ENCODE data around the gene ADAR.

Gene ADAR

DNA sequence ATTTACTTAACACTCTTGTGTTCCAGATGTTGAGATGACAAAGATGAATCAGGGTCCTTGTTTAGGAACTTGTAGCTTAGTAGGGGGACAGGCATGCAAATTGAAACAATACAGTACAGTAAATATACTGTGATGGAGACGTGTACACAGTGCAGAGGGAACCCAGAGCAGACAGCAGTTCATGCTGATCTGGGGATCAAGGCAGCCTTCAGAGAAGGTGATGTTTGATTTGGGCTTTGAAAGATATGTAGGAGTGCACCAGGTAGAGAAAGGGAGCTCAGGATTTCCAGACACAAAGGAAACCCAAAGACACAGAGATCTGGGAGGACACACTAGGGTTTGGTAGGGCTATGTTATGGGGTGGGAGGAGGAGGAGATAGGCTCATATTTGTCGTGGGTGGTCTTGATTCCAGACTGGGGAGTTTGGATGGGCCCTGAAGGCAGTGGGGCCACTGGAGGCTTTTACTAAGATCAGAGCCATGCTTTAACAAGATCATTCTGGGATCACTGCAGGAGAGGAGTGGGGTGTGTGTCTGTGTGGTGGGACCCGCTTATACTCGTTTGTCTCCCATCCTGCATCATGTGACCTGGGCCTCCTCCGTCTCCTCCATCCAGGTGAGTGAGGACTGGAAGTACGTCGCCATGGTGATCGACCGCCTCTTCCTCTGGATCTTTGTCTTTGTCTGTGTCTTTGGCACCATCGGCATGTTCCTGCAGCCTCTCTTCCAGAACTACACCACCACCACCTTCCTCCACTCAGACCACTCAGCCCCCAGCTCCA, 32.6 kb downstream of the ADAR start:
- Histone ChIP-seq H4K91ac (ENCODE audit: low read length) (no peak overlapping the region), H3K4me3 (ENCODE audit: insufficient read depth in 1 of 2, low read depth in 1 of 2, low read length in 2 of 2) (no peak overlapping the region), H3K23ac (ENCODE audit: low read length in 2 of 2) (no peak overlapping the region), H3K9ac (ENCODE audit: low read length) (peak overlapping the region; percentile 19), H3K4ac (ENCODE audit: low read depth in 1 of 2, low read length in 2 of 2) (no peak overlapping the region), H3K4me2 (ENCODE audit: low read length, poor library complexity, severe bottlenecking) (no peak overlapping the region), H2AK5ac (ENCODE audit: low read length, severe bottlenecking) (no peak overlapping the region), H3K9me3 (ENCODE audit: control insufficient read depth, low read length) (no peaks in the 10 kb centered on the region), H2BK5ac (ENCODE audit: low read depth, low read length, poor library complexity, severe bottlenecking) (no peak overlapping the region), H2BK120ac (ENCODE audit: low read depth, low read length) (no peak overlapping the region), H2AFZ (ENCODE audit: low read depth, low read length) (no peak overlapping the region), H3K14ac (ENCODE audit: low read length in 2 of 2) (peak overlapping the region in 1 of 2 experiments; percentile 1), H2BK15ac (ENCODE audit: low read depth, poor library complexity, severe bottlenecking) (no peak overlapping the region), H2BK12ac (ENCODE audit: low read length in 2 of 2) (no peak overlapping the region), H3K36me3 (ENCODE audit: control insufficient read depth in 1 of 2, insufficient read depth in 2 of 2, low read depth in 1 of 2, low read length in 2 of 2) (peaks cover 29 to 40% of the 10 kb centered on the region in 2 experiments), H3K18ac (ENCODE audit: low read depth in 1 of 2, low read length in 2 of 2) (no peak overlapping the region), H3K4me1 (ENCODE audit: control insufficient read depth, insufficient read depth, low read depth, low read length) (no peaks in the 10 kb centered on the region), H3K79me1 (replicated peaks; ENCODE audit: low read length, poor library complexity, severe bottlenecking) (no peaks in the 10 kb centered on the region), H4K8ac (ENCODE audit: low read length) (no peak overlapping the region), H3K27me3 (ENCODE audit: control insufficient read depth in 1 of 2, insufficient read depth in 1 of 2, low read length in 2 of 2) (peaks cover 11 to 21% of the 10 kb centered on the region in 2 experiments), H3K27ac (ENCODE audit: low read length, poor library complexity, severe bottlenecking) (no peak overlapping the region)
- whole genome bisulfite sequencing, result 90% methylated on average over 10 of the region's 10 CpGs
- DNase-seq, result no peak

- H3K4me2 ChIP-seq (ENCODE audit: low read length, poor library complexity, severe bottlenecking), result no peak overlapping the region
- H3K9ac ChIP-seq (ENCODE audit: low read length), result peak overlapping the region; percentile 19
- no peaks in the 10 kb centered on the region for H3K9me3 ChIP-seq (ENCODE audit: control insufficient read depth, low read length)
- 31% methylated on average over 3 of the region's 7 CpGs for WGBS
- H3K27me3 ChIP-seq (ENCODE audit: control insufficient read depth in 1 of 2, insufficient read depth in 1 of 2, low read length in 2 of 2), result peaks cover 16 to 27% of the 10 kb centered on the region in 2 experiments
- H3K4ac ChIP-seq (ENCODE audit: low read depth in 1 of 2, low read length in 2 of 2), result no peak overlapping the region
- H3K23ac ChIP-seq (ENCODE audit: low read length in 2 of 2), result no peak overlapping the region
- no peak overlapping the region for H3K27ac ChIP-seq (ENCODE audit: low read length, poor library complexity, severe bottlenecking)
- peak overlapping the region in 1 of 2 experiments; percentile 1 for H3K14ac ChIP-seq (ENCODE audit: low read length in 2 of 2)
- peaks cover 23 to 34% of the 10 kb centered on the region in 2 experiments for H3K36me3 ChIP-seq (ENCODE audit: control insufficient read depth in 1 of 2, insufficient read depth in 2 of 2, low read depth in 1 of 2, low read length in 2 of 2)
- H3K4me1 ChIP-seq (ENCODE audit: control insufficient read depth, insufficient read depth, low read depth, low read length), result no peaks in the 10 kb centered on the region
- H4K8ac ChIP-seq (ENCODE audit: low read length), result no peak overlapping the region
- H3K79me1 ChIP-seq (replicated peaks; ENCODE audit: low read length, poor library complexity, severe bottlenecking), result no peaks in the 10 kb centered on the region
- no peak overlapping the region for H2AK5ac ChIP-seq (ENCODE audit: low read length, severe bottlenecking)
- no peak overlapping the region for H2BK120ac ChIP-seq (ENCODE audit: low read depth, low read length)
- no peak overlapping the region for H3K4me3 ChIP-seq (ENCODE audit: insufficient read depth in 1 of 2, low read depth in 1 of 2, low read length in 2 of 2)
- no peak overlapping the region for H2BK5ac ChIP-seq (ENCODE audit: low read depth, low read length, poor library complexity, severe bottlenecking)
- no peak overlapping the region for H2BK12ac ChIP-seq (ENCODE audit: low read length in 2 of 2)
- DNase-seq, result peak; percentile 44
- H3K18ac ChIP-seq (ENCODE audit: low read depth in 1 of 2, low read length in 2 of 2), result no peak overlapping the region
- no peak overlapping the region for H4K91ac ChIP-seq (ENCODE audit: low read length)
- H2BK15ac ChIP-seq (ENCODE audit: low read depth, poor library complexity, severe bottlenecking), result no peak overlapping the region
- no peak overlapping the region for H2AFZ ChIP-seq (ENCODE audit: low read depth, low read length)
These were observed 33.3 kb downstream of the ADAR start for GRCh38 chr1:154574716-154575115.

- H3K4me3 ChIP-seq (ENCODE audit: insufficient read depth in 1 of 2, low read depth in 1 of 2, low read length in 2 of 2), result no peak overlapping the region
- no peak overlapping the region for H3K23ac ChIP-seq (ENCODE audit: low read length in 2 of 2)
- H2BK120ac ChIP-seq (ENCODE audit: low read depth, low read length), result no peak overlapping the region
- H3K79me1 ChIP-seq (replicated peaks; ENCODE audit: low read length, poor library complexity, severe bottlenecking), result no peaks in the 10 kb centered on the region
- H3K14ac ChIP-seq (ENCODE audit: low read length in 2 of 2), result no peak overlapping the region
- H2AFZ ChIP-seq (ENCODE audit: low read depth, low read length), result no peak overlapping the region
- no peak overlapping the region for H4K8ac ChIP-seq (ENCODE audit: low read length)
- H3K4me2 ChIP-seq (ENCODE audit: low read length, poor library complexity, severe bottlenecking), result no peak overlapping the region
- no peak overlapping the region for H3K18ac ChIP-seq (ENCODE audit: low read depth in 1 of 2, low read length in 2 of 2)
- H2BK15ac ChIP-seq (ENCODE audit: low read depth, poor library complexity, severe bottlenecking), result no peak overlapping the region
- no peaks in the 10 kb centered on the region for H3K9me3 ChIP-seq (ENCODE audit: control insufficient read depth, low read length)
- H3K27me3 ChIP-seq (ENCODE audit: control insufficient read depth in 1 of 2, insufficient read depth in 1 of 2, low read length in 2 of 2), result peaks cover 31 to 43% of the 10 kb centered on the region in 2 experiments
- peaks cover under 1% of the 10 kb centered on the region for H3K4me1 ChIP-seq (ENCODE audit: control insufficient read depth, insufficient read depth, low read depth, low read length)
- no peak overlapping the region for H2BK5ac ChIP-seq (ENCODE audit: low read depth, low read length, poor library complexity, severe bottlenecking)
- no peak overlapping the region for H3K27ac ChIP-seq (ENCODE audit: low read length, poor library complexity, severe bottlenecking)
- no peak overlapping the region for H3K4ac ChIP-seq (ENCODE audit: low read depth in 1 of 2, low read length in 2 of 2)
- no peak overlapping the region for H4K91ac ChIP-seq (ENCODE audit: low read length)
- WGBS, result 86% methylated on average over 3 of the region's 3 CpGs
- H2BK12ac ChIP-seq (ENCODE audit: low read length in 2 of 2), result no peak overlapping the region
- H2AK5ac ChIP-seq (ENCODE audit: low read length, severe bottlenecking), result no peak overlapping the region
- no peak for DNase-seq
- peaks cover 7 to 18% of the 10 kb centered on the region in 2 experiments for H3K36me3 ChIP-seq (ENCODE audit: control insufficient read depth in 1 of 2, insufficient read depth in 2 of 2, low read depth in 1 of 2, low read length in 2 of 2)
- H3K9ac ChIP-seq (ENCODE audit: low read length), result no peak overlapping the region
These were observed 34.8 kb downstream of the ADAR start for GRCh38 chr1:154573168-154573510.

- no peak overlapping the region for H2AFZ ChIP-seq (ENCODE audit: low read depth, low read length)
- no peak overlapping the region for H2BK5ac ChIP-seq (ENCODE audit: low read depth, low read length, poor library complexity, severe bottlenecking)
- H2BK120ac ChIP-seq (ENCODE audit: low read depth, low read length), result no peak overlapping the region
- H2BK15ac ChIP-seq (ENCODE audit: low read depth, poor library complexity, severe bottlenecking), result no peak overlapping the region
- H2BK12ac ChIP-seq (ENCODE audit: low read length in 2 of 2), result no peak overlapping the region
- H3K36me3 ChIP-seq (ENCODE audit: control insufficient read depth in 1 of 2, insufficient read depth in 2 of 2, low read depth in 1 of 2, low read length in 2 of 2), result peaks cover 2 to 13% of the 10 kb centered on the region in 2 experiments
- no peak overlapping the region for H3K14ac ChIP-seq (ENCODE audit: low read length in 2 of 2)
- 80% methylated on average over 10 of the region's 10 CpGs for WGBS
- peaks cover 34 to 46% of the 10 kb centered on the region in 2 experiments for H3K27me3 ChIP-seq (ENCODE audit: control insufficient read depth in 1 of 2, insufficient read depth in 1 of 2, low read length in 2 of 2)
- H3K9ac ChIP-seq (ENCODE audit: low read length), result no peak overlapping the region
- no peak overlapping the region for H3K4me2 ChIP-seq (ENCODE audit: low read length, poor library complexity, severe bottlenecking)
- no peak overlapping the region for H3K4me3 ChIP-seq (ENCODE audit: insufficient read depth in 1 of 2, low read depth in 1 of 2, low read length in 2 of 2)
- H3K79me1 ChIP-seq (replicated peaks; ENCODE audit: low read length, poor library complexity, severe bottlenecking), result no peaks in the 10 kb centered on the region
- DNase-seq, result no peak
- no peak overlapping the region for H3K18ac ChIP-seq (ENCODE audit: low read depth in 1 of 2, low read length in 2 of 2)
- H3K9me3 ChIP-seq (ENCODE audit: control insufficient read depth, low read length), result no peaks in the 10 kb centered on the region
- H3K4me1 ChIP-seq (ENCODE audit: control insufficient read depth, insufficient read depth, low read depth, low read length), result peaks cover 6% of the 10 kb centered on the region
- H4K91ac ChIP-seq (ENCODE audit: low read length), result no peak overlapping the region
- no peak overlapping the region for H3K4ac ChIP-seq (ENCODE audit: low read depth in 1 of 2, low read length in 2 of 2)
- H3K27ac ChIP-seq (ENCODE audit: low read length, poor library complexity, severe bottlenecking), result no peak overlapping the region
- H3K23ac ChIP-seq (ENCODE audit: low read length in 2 of 2), result no peak overlapping the region
- no peak overlapping the region for H2AK5ac ChIP-seq (ENCODE audit: low read length, severe bottlenecking)
- no peak overlapping the region for H4K8ac ChIP-seq (ENCODE audit: low read length)
These were observed 35.4 kb downstream of the ADAR start for GRCh38 chr1:154572468-154573167.
